PC-9 (cell line): ENCODE data around the gene EXOC1.

Experiments
- CTCF ChIP-seq: fragments of 200-600 bp; sonication (generic); conservative IDR thresholded peaks from 2 replicates; pipeline ENCODE4 v1.6.1; 2017; ENCODE audit warnings: mixed run types, antibody characterized with exemption, mild to moderate bottlenecking, moderate library complexity
- EZH2 ChIP-seq: fragments of 200-600 bp; sonication (generic); IDR thresholded peaks from 2 replicates; pipeline ENCODE4 v1.8.0; 2017; ENCODE audit warnings: antibody characterized with exemption, low read depth

- no peak for TF ChIP-seq CTCF
- no peak for TF ChIP-seq EZH2
Observed at GRCh38 chr4:55884093-55884850, 30.8 kb downstream of the EXOC1 start.
